ENCODE results near the gene AQP1. TPM values are rescaled to one million over a fixed set of nuclear protein-coding genes. Genes with fewer than 3 reads are reported as not detected.

The AQP1 gene
- total and polyA plus RNA-seq, 2 donors (not counting 1 experiment from before 2014, with no cell fraction given): not detected

GRCh38 chr7:30936650-30937245 is 25.1 kb downstream of the AQP1 start:
- intact Hi-C loops (cut with micrococcal nuclease): no loop called here
- peaks cover 0 to 3% of the 10 kb centered on the region in 2 donors for H3K4me1 ChIP-seq (ENCODE audit: control insufficient read depth in 2 of 2, insufficient read depth in 2 of 2, low read length in 2 of 2)
- DNase-seq: no peak
- H3K27ac ChIP-seq (ENCODE audit: low read length in 2 of 2): no peak overlapping the region
- peaks cover 0 to 4% (median 3%) of the 10 kb centered on the region in 3 donors for H3K9me3 ChIP-seq (ENCODE audit: control extremely low read depth in 1 of 3, control insufficient read depth in 2 of 3, insufficient read depth in 1 of 3, low read length in 2 of 3)
- H3K4me3 ChIP-seq (ENCODE audit: control extremely low read depth in 1 of 5, extremely low read depth in 1 of 5, insufficient read depth in 1 of 5, low read depth in 2 of 5, low read length in 4 of 5): no peak overlapping the region
- CTCF ChIA-PET: interaction anchor here (0.9 kb wide), 1 partner anchor 22 kb away, joined by 3 read pairs; no protein-coding TSS in a partner anchor
- H3K27ac Mint-ChIP-seq: no peak overlapping the region
- POLR2A ChIA-PET: no interaction called here
- H3K36me3 ChIP-seq (replicated peaks in 1 of 2; ENCODE audit: control extremely low read depth in 1 of 2, control insufficient read depth in 1 of 2, extremely low read depth in 1 of 2, insufficient read depth in 2 of 2, low read length in 1 of 2): no peaks in the 10 kb centered on the region
- H3K27me3 ChIP-seq (replicated peaks in 1 of 4; ENCODE audit: control extremely low read depth in 1 of 4, control insufficient read depth in 3 of 4, insufficient read depth in 4 of 4, low read length in 3 of 4): peaks cover 0 to 16% (median 2%) of the 10 kb centered on the region in 4 experiments
- H2AFZ ChIP-seq (ENCODE audit: insufficient read depth, low read depth, low read length, poor library complexity, severe bottlenecking): no peak overlapping the region
- H3K4me1 Mint-ChIP-seq: no peaks in the 10 kb centered on the region
- H3K27me3 Mint-ChIP-seq: peaks cover 26% of the 10 kb centered on the region
- H3K9me3 Mint-ChIP-seq (ENCODE audit: insufficient read depth): no peaks in the 10 kb centered on the region
- no peak for ATAC-seq (ENCODE audit: low read depth)
- H3K9ac ChIP-seq (ENCODE audit: low read length): no peak overlapping the region
- H4K20me1 ChIP-seq (ENCODE audit: control insufficient read depth, insufficient read depth, low read length, poor library complexity, severe bottlenecking): no peaks in the 10 kb centered on the region
- no peak overlapping the region for H3K4me2 ChIP-seq (replicated peaks; ENCODE audit: low read depth, low read length, poor library complexity, severe bottlenecking)
- H3K79me2 ChIP-seq (ENCODE audit: control insufficient read depth, insufficient read depth, low read length): no peaks in the 10 kb centered on the region
- TF ChIP-seq EZH2 (IDR thresholded peaks at IDR 0.05; ENCODE audit: borderline replicate concordance, insufficient read depth, low read depth, low read length, poor library complexity, severe bottlenecking) (no peak), CTCF (IDR thresholded peaks at IDR 0.05) (no peak)
- no peak overlapping the region for H3K4me3 Mint-ChIP-seq

- 20% methylated on average over 2 of the region's 3 CpGs for WGBS (ENCODE audit: insufficient coverage)
- Histone ChIP-seq H4K20me1 (ENCODE audit: control insufficient read depth, insufficient read depth, low read length, poor library complexity, severe bottlenecking) (no peaks in the 10 kb centered on the region), H3K4me3 (ENCODE audit: control extremely low read depth in 1 of 5, extremely low read depth in 1 of 5, insufficient read depth in 1 of 5, low read depth in 2 of 5, low read length in 4 of 5) (no peak overlapping the region), H3K27ac (ENCODE audit: low read length in 2 of 2) (no peak overlapping the region), H3K36me3 (replicated peaks in 1 of 2; ENCODE audit: control extremely low read depth in 1 of 2, control insufficient read depth in 1 of 2, extremely low read depth in 1 of 2, insufficient read depth in 2 of 2, low read length in 1 of 2) (no peaks in the 10 kb centered on the region), H3K79me2 (ENCODE audit: control insufficient read depth, insufficient read depth, low read length) (no peaks in the 10 kb centered on the region), H3K9me3 (ENCODE audit: control extremely low read depth in 1 of 3, control insufficient read depth in 2 of 3, insufficient read depth in 1 of 3, low read length in 2 of 3) (peaks cover 0 to 4% (median 3%) of the 10 kb centered on the region in 3 donors), H3K9ac (ENCODE audit: low read length) (no peak overlapping the region), H3K27me3 (replicated peaks in 1 of 4; ENCODE audit: control extremely low read depth in 1 of 4, control insufficient read depth in 3 of 4, insufficient read depth in 4 of 4, low read length in 3 of 4) (peaks cover 0 to 16% (median 2%) of the 10 kb centered on the region in 4 experiments), H3K4me1 (ENCODE audit: control insufficient read depth in 2 of 2, insufficient read depth in 2 of 2, low read length in 2 of 2) (peaks cover 0 to 3% of the 10 kb centered on the region in 2 donors), H3K4me2 (replicated peaks; ENCODE audit: low read depth, low read length, poor library complexity, severe bottlenecking) (no peak overlapping the region), H2AFZ (ENCODE audit: insufficient read depth, low read depth, low read length, poor library complexity, severe bottlenecking) (no peak overlapping the region)
- TF ChIP-seq CTCF (IDR thresholded peaks at IDR 0.05) (no peak), EZH2 (IDR thresholded peaks at IDR 0.05; ENCODE audit: borderline replicate concordance, insufficient read depth, low read depth, low read length, poor library complexity, severe bottlenecking) (no peak)
- Mint-ChIP-seq H3K27ac (no peak overlapping the region), H3K4me1 (no peaks in the 10 kb centered on the region), H3K4me3 (no peak overlapping the region), H3K27me3 (peaks cover 29% of the 10 kb centered on the region), H3K9me3 (ENCODE audit: insufficient read depth) (no peaks in the 10 kb centered on the region)
- intact Hi-C loops (cut with micrococcal nuclease): no loop called here
- ChIA-PET POLR2A (no interaction called here), CTCF (no interaction called here)
- ATAC-seq (ENCODE audit: low read depth) (no peak), DNase-seq (no peak)
These were observed 25.8 kb downstream of the AQP1 start for GRCh38 chr7:30937416-30937815.
